Ishikawa (cell line): ENCODE data around the gene METAP2.

ENCODE experiments used
- CEBPB ChIP-seq: IDR thresholded peaks from 2 replicates; pipeline ENCODE4 v1.6.1; 2012
- RAD21 ChIP-seq: IDR thresholded peaks from 2 replicates; pipeline ENCODE4 v1.6.1; 2012; ENCODE audit warnings: low read depth
- REST ChIP-seq: IDR thresholded peaks from 2 replicates; pipeline ENCODE4 v1.6.1; 2012; ENCODE audit warnings: low read depth, mild to moderate bottlenecking
- TAF1 ChIP-seq: IDR thresholded peaks from 2 replicates; pipeline ENCODE4 v1.6.1; 2012; ENCODE audit warnings: low read depth, mild to moderate bottlenecking
- TCF12 ChIP-seq: IDR thresholded peaks from 2 replicates; pipeline ENCODE4 v1.6.1; 2012; ENCODE audit warnings: low read depth
- TEAD4 ChIP-seq: IDR thresholded peaks from 2 replicates; pipeline ENCODE4 v1.6.1; 2012
- USF1 ChIP-seq: IDR thresholded peaks from 2 replicates; pipeline ENCODE4 v1.6.1; 2012
- YY1 ChIP-seq: IDR thresholded peaks from 2 replicates; pipeline ENCODE4 v1.6.1; 2012; ENCODE audit warnings: low read depth
- ZBTB7A ChIP-seq: IDR thresholded peaks from 2 replicates; pipeline ENCODE4 v1.6.1; 2012; ENCODE audit warnings: low read depth

- TF ChIP-seq REST = no peak
- no peak for TF ChIP-seq CEBPB
- no peak for TF ChIP-seq USF1
- no peak for TF ChIP-seq YY1
- no peak for TF ChIP-seq RAD21
- no peak for TF ChIP-seq ZBTB7A
- TF ChIP-seq TEAD4 = no peak
- TF ChIP-seq TAF1 = no peak
- no peak for TF ChIP-seq TCF12
These were observed 25.8 kb downstream of the METAP2 start for GRCh38 chr12:95499772-95500171.
